HCT116 (cell line): ENCODE measurements around the gene CRCP.

Experiments
- EZH2 ChIP-seq: fragments of 200-600 bp; sonication (generic); IDR thresholded peaks from 2 replicates; pipeline ENCODE4 v1.6.1; 2017; ENCODE audit warnings: antibody characterized with exemption, mixed run types
- FOSL1 ChIP-seq: IDR thresholded peaks from 2 replicates; pipeline ENCODE4 v1.6.1; 2012; ENCODE audit warnings: low read depth
- POLR2A ChIP-seq: IDR thresholded peaks from 2 replicates; pipeline ENCODE4 v1.7.0; 2011; ENCODE audit warnings: borderline replicate concordance; ENCODE audit not compliant: insufficient read depth, insufficient read length; ENCODE audit errors: extremely low read depth
- POLR2AphosphoS5 ChIP-seq: IDR thresholded peaks from 2 replicates; pipeline ENCODE4 v1.6.1; 2011; ENCODE audit warnings: mild to moderate bottlenecking, low read depth, low read length, moderate library complexity
- RAD21 ChIP-seq: IDR thresholded peaks from 2 replicates; pipeline ENCODE4 v1.6.1; 2012; ENCODE audit warnings: low read depth, mild to moderate bottlenecking
- SIN3A ChIP-seq: IDR thresholded peaks from 2 replicates; pipeline ENCODE4 v1.6.1; 2012; ENCODE audit warnings: low read depth
- YY1 ChIP-seq: IDR thresholded peaks from 2 replicates; pipeline ENCODE4 v1.6.1; 2011; ENCODE audit warnings: low read length, low read depth, moderate library complexity, mild to moderate bottlenecking; ENCODE audit not compliant: insufficient replicate concordance; ENCODE audit errors: extremely low read depth
- TF ChIP-seq, protein P1 (sequence below): IDR thresholded peaks from 2 replicates; pipeline ENCODE4 v1.6.1; 2012; ENCODE audit warnings: low read depth
- TF ChIP-seq, protein P2 (sequence below), 3 experiments: fragments of 200-600 bp in 1 of 3; sonication (generic) in 1 of 3; IDR thresholded peaks in 2 of 3; conservative IDR thresholded peaks in 1 of 3; 2 replicates each; pipeline ENCODE4 v1.5.1; 2012 to 2017; ENCODE audit warnings: low read depth in 2 of 3, low read length in 2 of 3, antibody characterized with exemption in 1 of 3, borderline replicate concordance in 1 of 3, control low read depth in 1 of 3, mild to moderate bottlenecking in 1 of 3, mixed read lengths in 1 of 3, mixed run types in 1 of 3, moderate library complexity in 1 of 3; ENCODE audit not compliant: insufficient read depth in 1 of 3
- TF ChIP-seq, protein P3 (sequence below): IDR thresholded peaks from 2 replicates; pipeline ENCODE4 v1.6.1; 2011; ENCODE audit warnings: mild to moderate bottlenecking, low read length, moderate library complexity; ENCODE audit not compliant: insufficient replicate concordance; ENCODE audit errors: extremely low read depth

DNA sequence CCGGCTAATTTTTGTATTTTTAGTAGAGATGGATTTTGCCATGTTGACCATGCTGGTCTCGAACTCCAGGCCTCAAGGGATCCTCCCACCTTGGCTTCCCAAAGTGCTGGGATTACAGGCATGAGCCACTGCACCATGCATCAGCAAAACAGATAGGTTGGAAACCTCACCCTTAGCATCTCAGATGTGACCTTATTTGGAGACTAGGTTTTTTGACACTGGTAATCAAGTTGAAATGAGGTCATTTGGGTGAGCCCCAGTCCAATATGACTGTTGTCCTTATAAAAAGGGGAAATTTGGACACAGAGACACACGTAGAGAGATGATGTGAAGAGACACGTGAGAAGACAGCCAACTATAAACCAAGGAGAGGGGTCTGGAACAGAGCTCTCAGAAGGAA is 48.0 kb downstream of the CRCP start:
- TF ChIP-seq, protein P1, sequence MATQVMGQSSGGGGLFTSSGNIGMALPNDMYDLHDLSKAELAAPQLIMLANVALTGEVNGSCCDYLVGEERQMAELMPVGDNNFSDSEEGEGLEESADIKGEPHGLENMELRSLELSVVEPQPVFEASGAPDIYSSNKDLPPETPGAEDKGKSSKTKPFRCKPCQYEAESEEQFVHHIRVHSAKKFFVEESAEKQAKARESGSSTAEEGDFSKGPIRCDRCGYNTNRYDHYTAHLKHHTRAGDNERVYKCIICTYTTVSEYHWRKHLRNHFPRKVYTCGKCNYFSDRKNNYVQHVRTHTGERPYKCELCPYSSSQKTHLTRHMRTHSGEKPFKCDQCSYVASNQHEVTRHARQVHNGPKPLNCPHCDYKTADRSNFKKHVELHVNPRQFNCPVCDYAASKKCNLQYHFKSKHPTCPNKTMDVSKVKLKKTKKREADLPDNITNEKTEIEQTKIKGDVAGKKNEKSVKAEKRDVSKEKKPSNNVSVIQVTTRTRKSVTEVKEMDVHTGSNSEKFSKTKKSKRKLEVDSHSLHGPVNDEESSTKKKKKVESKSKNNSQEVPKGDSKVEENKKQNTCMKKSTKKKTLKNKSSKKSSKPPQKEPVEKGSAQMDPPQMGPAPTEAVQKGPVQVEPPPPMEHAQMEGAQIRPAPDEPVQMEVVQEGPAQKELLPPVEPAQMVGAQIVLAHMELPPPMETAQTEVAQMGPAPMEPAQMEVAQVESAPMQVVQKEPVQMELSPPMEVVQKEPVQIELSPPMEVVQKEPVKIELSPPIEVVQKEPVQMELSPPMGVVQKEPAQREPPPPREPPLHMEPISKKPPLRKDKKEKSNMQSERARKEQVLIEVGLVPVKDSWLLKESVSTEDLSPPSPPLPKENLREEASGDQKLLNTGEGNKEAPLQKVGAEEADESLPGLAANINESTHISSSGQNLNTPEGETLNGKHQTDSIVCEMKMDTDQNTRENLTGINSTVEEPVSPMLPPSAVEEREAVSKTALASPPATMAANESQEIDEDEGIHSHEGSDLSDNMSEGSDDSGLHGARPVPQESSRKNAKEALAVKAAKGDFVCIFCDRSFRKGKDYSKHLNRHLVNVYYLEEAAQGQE: no peak
- TF ChIP-seq, protein P2, sequence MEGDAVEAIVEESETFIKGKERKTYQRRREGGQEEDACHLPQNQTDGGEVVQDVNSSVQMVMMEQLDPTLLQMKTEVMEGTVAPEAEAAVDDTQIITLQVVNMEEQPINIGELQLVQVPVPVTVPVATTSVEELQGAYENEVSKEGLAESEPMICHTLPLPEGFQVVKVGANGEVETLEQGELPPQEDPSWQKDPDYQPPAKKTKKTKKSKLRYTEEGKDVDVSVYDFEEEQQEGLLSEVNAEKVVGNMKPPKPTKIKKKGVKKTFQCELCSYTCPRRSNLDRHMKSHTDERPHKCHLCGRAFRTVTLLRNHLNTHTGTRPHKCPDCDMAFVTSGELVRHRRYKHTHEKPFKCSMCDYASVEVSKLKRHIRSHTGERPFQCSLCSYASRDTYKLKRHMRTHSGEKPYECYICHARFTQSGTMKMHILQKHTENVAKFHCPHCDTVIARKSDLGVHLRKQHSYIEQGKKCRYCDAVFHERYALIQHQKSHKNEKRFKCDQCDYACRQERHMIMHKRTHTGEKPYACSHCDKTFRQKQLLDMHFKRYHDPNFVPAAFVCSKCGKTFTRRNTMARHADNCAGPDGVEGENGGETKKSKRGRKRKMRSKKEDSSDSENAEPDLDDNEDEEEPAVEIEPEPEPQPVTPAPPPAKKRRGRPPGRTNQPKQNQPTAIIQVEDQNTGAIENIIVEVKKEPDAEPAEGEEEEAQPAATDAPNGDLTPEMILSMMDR (IDR thresholded peaks at IDR 0.05 in 2 of 3, conservative IDR thresholded peaks at IDR 0.05 in 1 of 3; ENCODE audit: borderline replicate concordance in 1 of 3, insufficient read depth in 1 of 3, low read depth in 2 of 3, low read length in 2 of 3): no peak
- TF ChIP-seq POLR2AphosphoS5 (no peak), EZH2 (no peak), YY1 (no peak), POLR2A (no peak), RAD21 (no peak), SIN3A (no peak), FOSL1 (no peak)
- TF ChIP-seq, protein P3, sequence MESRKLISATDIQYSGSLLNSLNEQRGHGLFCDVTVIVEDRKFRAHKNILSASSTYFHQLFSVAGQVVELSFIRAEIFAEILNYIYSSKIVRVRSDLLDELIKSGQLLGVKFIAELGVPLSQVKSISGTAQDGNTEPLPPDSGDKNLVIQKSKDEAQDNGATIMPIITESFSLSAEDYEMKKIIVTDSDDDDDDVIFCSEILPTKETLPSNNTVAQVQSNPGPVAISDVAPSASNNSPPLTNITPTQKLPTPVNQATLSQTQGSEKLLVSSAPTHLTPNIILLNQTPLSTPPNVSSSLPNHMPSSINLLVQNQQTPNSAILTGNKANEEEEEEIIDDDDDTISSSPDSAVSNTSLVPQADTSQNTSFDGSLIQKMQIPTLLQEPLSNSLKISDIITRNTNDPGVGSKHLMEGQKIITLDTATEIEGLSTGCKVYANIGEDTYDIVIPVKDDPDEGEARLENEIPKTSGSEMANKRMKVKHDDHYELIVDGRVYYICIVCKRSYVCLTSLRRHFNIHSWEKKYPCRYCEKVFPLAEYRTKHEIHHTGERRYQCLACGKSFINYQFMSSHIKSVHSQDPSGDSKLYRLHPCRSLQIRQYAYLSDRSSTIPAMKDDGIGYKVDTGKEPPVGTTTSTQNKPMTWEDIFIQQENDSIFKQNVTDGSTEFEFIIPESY: no peak
